GM19467 (cell line): ENCODE results near the gene HDHD5.

Experiments
- ATAC-seq: cut with Tn5 transposase; IDR thresholded peaks from one replicate; pipeline ENCODE4 v1.9.1; 2021; ENCODE audit warnings: mild to moderate bottlenecking, moderate library complexity; ENCODE audit not compliant: unreplicated experiment

HDHD5 gene

GRCh38 chr22:17121233-17122195 is 37.6 kb downstream of the HDHD5 start, which contains the start of gene TMEM121B:
Gene TMEM121B, minus strand, starts transcription at chr22:17121360. Its CDS starts 233 bp downstream, at chr22:17121127.
- ATAC-seq, result no peak

GRCh38 chr22:17120711-17121232 is 38.3 kb downstream of the HDHD5 start:
- no peak for ATAC-seq

- ATAC-seq, result no peak
These were observed 38.8 kb downstream of the HDHD5 start for GRCh38 chr22:17120281-17120680.

- ATAC-seq, result no peak
These were observed 39.4 kb downstream of the HDHD5 start for GRCh38 chr22:17119481-17120202.

- ATAC-seq, result no peak
These were observed 40.7 kb downstream of the HDHD5 start for GRCh38 chr22:17118342-17118741.

GRCh38 chr22:17117890-17118289 is 41.2 kb downstream of the HDHD5 start:
- ATAC-seq, result no peak

- ATAC-seq, result no peak
These were observed 41.7 kb downstream of the HDHD5 start for GRCh38 chr22:17117400-17117799.

- ATAC-seq, result no peak
These were observed 42.3 kb downstream of the HDHD5 start for GRCh38 chr22:17116572-17117330.

GRCh38 chr22:17115945-17116565 is 43.0 kb downstream of the HDHD5 start:
- no peak for ATAC-seq

- ATAC-seq, result no peak
These were observed 43.8 kb downstream of the HDHD5 start for GRCh38 chr22:17115236-17115635.

- ATAC-seq, result no peak
These were observed 44.2 kb downstream of the HDHD5 start for GRCh38 chr22:17114898-17115235.

GRCh38 chr22:17114173-17114897 is 44.7 kb downstream of the HDHD5 start:
- ATAC-seq, result no peak

GRCh38 chr22:17113600-17113999 is 45.5 kb downstream of the HDHD5 start:
- no peak for ATAC-seq

- ATAC-seq, result no peak
These were observed 46.5 kb downstream of the HDHD5 start for GRCh38 chr22:17112491-17113042.

GRCh38 chr22:17110791-17111550 is 48.1 kb downstream of the HDHD5 start:
- ATAC-seq, result no peak

- ATAC-seq, result no peak
These were observed 49.1 kb downstream of the HDHD5 start for GRCh38 chr22:17109976-17110375.

- ATAC-seq, result no peak
These were observed 49.8 kb downstream of the HDHD5 start for GRCh38 chr22:17109113-17109865.
